Urinary bladder (tissue), 4 donors: ENCODE data around the gene KYAT1. TPM values are rescaled to one million over a fixed set of nuclear protein-coding genes. Genes with fewer than 3 reads are reported as not detected.
"Not testable (repeated sequence)": the region's sequence is repeated elsewhere in the genome, so short reads cannot be mapped to it uniquely, and the experiment has no call there.

Experiments
- DNase-seq: peaks from one replicate; pipeline ENCODE4 v3.0.0-alpha.2; 2015; ENCODE audit errors: extremely low spot score
- H3K27ac ChIP-seq: one replicate; pipeline ENCODE4 v1.5.1; 2013; ENCODE audit warnings: low read depth, mild to moderate bottlenecking, moderate library complexity
- H3K36me3 ChIP-seq: one replicate; pipeline ENCODE4 v1.6.1; 2013; ENCODE audit warnings: mild to moderate bottlenecking, moderate library complexity; ENCODE audit not compliant: insufficient read depth
- H3K4me1 ChIP-seq: one replicate; pipeline ENCODE4 v1.6.1; 2013; ENCODE audit warnings: mild to moderate bottlenecking, moderate library complexity; ENCODE audit not compliant: insufficient read depth
- H3K4me3 ChIP-seq: one replicate; pipeline ENCODE4 v1.5.1; 2013; ENCODE audit warnings: low read depth, low read length
- WGBS: extraction: QIAGEN DNeasy Blood & Tissue Kit; methylation state at CpG from one replicate; pipeline ENCODE4 v1.1.7; 2013; 5-methylcytosine and 5-hydroxymethylcytosine counted together
- polyA plus RNA-seq: library from polyadenylated mRNA; stranded (reverse); fragments of 200-250 nt; gene quantifications from one replicate; pipeline ENCODE4 v1.2.3, GENCODE V29; 2013
- total RNA-seq: library from RNA; depleted of rRNA; stranded (reverse); fragments of >200 nt; gene quantifications from one replicate; pipeline ENCODE4 v1.2.3, GENCODE V29; 2014
- donor health status: healthy with polysubstance abuse.
- donor health status: healthy.

KYAT1 gene
- total and polyA plus RNA-seq, 2 donors, result 5.4 to 7.8 TPM

DNA sequence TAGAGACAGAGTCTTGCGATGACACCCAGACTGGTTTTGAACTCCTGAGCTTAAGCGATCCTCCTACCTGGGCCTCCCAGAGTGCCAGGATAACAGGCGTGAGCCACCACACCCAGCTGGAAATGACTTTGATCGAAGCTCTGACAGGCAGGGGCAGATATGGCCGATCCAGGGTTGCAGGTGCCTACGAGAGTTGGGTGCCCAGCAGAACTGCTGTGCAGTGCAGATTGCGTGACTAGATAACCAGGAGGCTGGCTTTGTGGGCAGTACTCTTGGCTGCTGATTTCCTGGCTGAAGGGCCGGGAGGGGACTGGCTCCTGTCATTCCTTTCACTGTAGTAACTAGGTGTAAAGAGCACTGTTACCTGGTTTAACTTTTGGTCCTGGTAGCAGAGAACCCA is 82.9 kb downstream of the KYAT1 start:
- peaks cover 9% of the 10 kb centered on the region for H3K36me3 ChIP-seq
- H3K4me3 ChIP-seq, result no peak overlapping the region
- H3K4me1 ChIP-seq, result no peaks in the 10 kb centered on the region
- 92% methylated on average over 8 of the region's 8 CpGs for WGBS
- no peak overlapping the region for H3K27ac ChIP-seq
- no peak for DNase-seq

- 46% methylated on average over 2 of the region's 2 CpGs for WGBS
- not testable (repeated sequence) for H3K36me3 ChIP-seq, DNase-seq
Observed at GRCh38 chr9:128794961-128795360, 86.8 kb downstream of the KYAT1 start.

DNA sequence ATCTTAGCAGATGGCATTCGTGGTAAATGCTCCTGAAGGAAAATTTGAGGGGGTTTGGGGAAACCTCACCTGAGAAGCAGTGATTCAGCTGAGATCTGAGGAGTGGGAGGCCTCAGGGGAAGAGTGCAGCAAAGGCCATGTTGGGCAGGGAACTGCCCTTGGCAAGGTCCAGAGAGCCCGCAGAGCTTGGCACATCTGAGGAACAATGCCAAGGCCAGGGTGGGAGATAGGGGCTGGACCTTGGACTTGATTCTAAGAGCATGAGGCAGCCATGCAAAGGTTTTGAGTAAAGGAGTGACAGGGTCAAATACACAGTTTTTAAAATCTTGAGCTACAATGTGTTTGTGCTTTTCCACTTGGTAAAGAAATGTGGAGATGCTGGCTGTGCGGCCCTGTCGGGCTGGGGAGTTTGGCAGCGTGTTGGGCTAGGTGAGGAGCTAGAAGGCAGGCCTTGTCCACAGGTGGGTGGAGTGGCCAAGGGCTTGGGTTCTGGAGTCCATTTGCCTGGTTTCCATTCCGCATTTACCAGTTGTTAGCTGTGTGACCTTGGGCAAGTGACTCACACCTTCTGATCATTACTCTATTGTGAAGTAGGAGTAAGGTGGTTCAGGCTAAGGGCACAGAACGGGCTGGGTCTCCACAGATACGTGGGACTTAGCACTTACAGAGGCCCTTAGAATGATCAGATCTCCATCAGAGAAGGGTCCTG is 88.6 kb downstream of the KYAT1 start:
- Histone ChIP-seq H3K27ac (no peak overlapping the region), H3K4me1 (no peaks in the 10 kb centered on the region), H3K4me3 (no peak overlapping the region), H3K36me3 (peaks cover 5% of the 10 kb centered on the region)
- 92% methylated on average over 8 of the region's 8 CpGs for WGBS
- DNase-seq, result no peak

More at GRCh38 chr9:128794961-128795360, 86.8 kb downstream of the KYAT1 start:
- H3K27ac ChIP-seq, H3K4me1 ChIP-seq, H3K4me3 ChIP-seq: not testable (repeated sequence)

GRCh38 chr9:128792134-128792533 is 89.6 kb downstream of the KYAT1 start:
- Histone ChIP-seq H3K36me3 (peaks cover 3% of the 10 kb centered on the region), H3K4me1 (no peaks in the 10 kb centered on the region), H3K4me3 (no peak overlapping the region), H3K27ac (no peak overlapping the region)
- WGBS, result 96% methylated on average over 9 of the region's 9 CpGs
- DNase-seq, result no peak

DNA sequence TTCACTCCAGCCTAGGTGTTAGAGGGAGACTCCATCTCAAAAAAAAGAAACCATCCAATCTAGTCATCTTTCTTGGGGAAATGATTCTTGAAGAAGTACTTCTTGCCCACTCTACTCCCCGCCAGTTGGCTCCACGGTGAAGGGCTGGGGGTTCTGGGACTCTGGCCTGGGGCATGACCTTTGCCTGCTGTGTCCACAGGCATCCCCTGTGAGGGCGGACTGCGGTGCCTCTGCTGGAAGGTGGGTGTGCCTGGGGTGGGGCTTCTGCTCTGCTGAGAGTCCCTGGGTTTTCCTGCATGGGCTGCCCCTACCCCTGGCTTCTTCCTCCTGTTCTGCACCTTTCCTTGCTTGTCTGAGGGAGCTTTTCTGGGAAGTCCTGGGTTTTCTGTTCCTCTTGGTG is 91.2 kb downstream of the KYAT1 start:
- Histone ChIP-seq H3K27ac (no peak overlapping the region), H3K4me3 (no peak overlapping the region), H3K4me1 (no peaks in the 10 kb centered on the region), H3K36me3 (peaks cover 1% of the 10 kb centered on the region)
- no peak for DNase-seq
- 93% methylated on average over 4 of the region's 4 CpGs for WGBS

DNA sequence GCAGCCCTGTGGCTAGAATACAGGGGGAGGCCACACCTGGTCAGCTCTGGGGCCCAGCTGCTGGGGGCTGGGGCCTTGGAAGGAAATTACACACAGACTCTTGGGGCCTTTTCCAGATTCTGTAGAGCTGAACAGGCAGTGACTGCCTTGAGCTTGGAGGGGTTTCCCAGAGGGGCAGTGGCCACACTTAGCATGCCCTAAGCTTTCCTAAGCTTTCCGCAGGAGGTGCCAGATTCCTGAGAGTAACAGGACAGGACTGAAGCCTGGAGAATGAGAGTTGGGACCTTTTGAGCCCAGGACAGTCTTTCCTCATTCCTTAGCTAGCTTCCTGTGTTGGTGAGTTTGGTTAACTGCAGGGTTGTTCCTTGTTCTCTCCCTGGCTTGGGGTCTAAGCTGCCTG is 93.3 kb downstream of the KYAT1 start:
- H3K27ac ChIP-seq, result no peak overlapping the region
- peaks cover 1% of the 10 kb centered on the region for H3K36me3 ChIP-seq
- no peak for DNase-seq
- WGBS, result 90% methylated on average over 1 of the region's 1 CpG
- H3K4me1 ChIP-seq, result no peaks in the 10 kb centered on the region
- no peak overlapping the region for H3K4me3 ChIP-seq

DNA sequence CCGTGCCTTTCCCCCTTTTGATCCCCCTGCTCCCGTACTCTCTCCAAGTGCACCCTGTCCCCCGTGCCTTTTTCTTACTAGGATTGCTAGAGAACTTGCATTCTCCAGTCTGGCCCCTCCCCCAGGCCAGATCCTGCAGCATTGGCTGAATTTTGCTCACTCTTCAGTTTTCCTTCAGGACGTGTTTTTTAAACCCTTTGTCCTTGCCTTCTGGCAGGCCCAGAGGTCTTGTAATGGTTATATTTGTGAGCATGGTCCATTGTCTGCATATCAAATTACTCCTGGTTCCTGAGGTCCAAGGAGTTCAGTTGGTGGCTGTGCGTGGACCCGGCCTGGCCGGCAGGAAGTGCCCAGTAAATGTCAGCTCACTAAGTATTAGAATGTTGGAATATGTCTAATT is 94.1 kb downstream of the KYAT1 start:
- DNase-seq, result no peak
- peak overlapping the region; percentile 90 for H3K4me3 ChIP-seq
- WGBS, result 3% methylated on average over 7 of the region's 7 CpGs
- peaks cover 1% of the 10 kb centered on the region for H3K36me3 ChIP-seq
- no peaks in the 10 kb centered on the region for H3K4me1 ChIP-seq
- H3K27ac ChIP-seq, result peak overlapping the region; percentile 48

DNA sequence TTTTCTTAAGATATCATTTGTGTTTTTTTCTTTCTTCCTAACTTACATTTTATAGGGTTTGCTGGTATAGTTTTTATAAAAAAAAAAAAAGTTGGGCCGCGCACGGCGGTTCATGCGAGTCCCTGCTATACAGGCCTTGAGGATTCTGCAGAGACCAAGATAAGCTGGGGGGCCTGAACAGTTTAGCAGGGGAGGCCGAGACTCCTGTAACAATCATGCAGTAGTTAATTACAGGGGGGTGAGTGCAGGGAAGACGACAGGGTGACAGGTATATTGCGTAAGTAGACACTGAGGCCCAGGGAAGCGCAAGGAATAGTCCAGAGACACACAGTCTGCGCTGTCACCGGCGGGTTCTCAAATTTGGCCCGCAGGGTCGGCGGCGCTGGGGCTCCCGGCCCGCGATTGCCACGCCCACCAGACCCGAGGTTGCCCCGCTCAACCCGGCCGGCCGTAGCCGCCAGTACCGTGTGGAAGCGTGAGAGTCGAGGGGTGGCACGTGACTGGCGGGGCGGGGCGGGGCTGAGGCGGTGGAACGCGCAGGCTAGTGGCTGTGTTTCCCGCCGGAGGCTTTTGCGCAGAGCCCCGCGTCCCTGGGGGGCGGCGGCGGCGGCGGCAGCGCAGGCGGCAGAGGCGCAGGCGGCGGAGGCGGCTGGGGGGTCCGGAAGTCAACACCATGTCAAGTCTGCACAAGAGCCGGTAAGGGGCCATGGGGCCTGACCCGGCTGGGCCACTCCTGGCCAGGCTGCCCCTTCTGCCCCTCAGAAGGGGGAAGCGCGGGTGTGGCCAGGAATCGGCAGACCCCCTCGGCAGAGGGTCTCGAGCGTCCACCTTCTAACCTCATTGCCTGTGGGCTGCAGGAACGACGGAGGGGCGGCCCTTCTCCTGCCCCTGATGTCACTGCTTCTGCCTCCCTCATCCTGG is 94.8 kb downstream of the KYAT1 start, which contains the start of gene TBC1D13:
Gene TBC1D13, plus strand, starts transcription at position 573 of the 921 bp plus-strand sequence. Its CDS starts 101 bp downstream, at position 674.
- no peaks in the 10 kb centered on the region for H3K4me1 ChIP-seq
- H3K36me3 ChIP-seq, result no peaks in the 10 kb centered on the region
- peak within 1 kb of the TSS; percentile 86 for H3K27ac ChIP-seq
- DNase-seq, result peak; percentile 39
- WGBS, result 5% methylated on average over 63 of the region's 64 CpGs
- H3K4me3 ChIP-seq, result peak within 1 kb of the TSS; percentile 90

DNA sequence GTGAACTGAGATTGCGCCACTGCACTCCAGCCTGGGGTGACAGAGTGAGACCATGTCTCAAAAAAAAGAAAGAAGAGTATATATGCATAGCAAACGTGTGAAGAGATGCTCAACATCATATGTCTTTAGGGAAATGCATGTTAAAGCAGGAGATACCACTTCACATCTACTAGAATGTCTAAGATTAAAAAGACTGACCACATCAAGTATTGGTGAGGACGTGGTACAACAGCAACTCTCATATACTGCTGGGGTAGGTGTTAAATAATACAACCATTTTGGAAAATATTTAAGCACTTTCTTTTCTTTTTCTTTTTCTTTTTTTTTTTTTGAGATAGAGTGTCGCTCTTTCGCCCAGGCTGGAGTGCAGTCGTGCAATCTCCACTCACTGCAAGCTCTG is 96.3 kb downstream of the KYAT1 start:
- H3K4me1 ChIP-seq, result no peaks in the 10 kb centered on the region
- DNase-seq, result no peak
- WGBS, result 93% methylated on average over 6 of the region's 6 CpGs
- no peak overlapping the region for H3K4me3 ChIP-seq
- H3K27ac ChIP-seq, result no peak overlapping the region
- no peaks in the 10 kb centered on the region for H3K36me3 ChIP-seq

Other genes with a start within 250 kb of the KYAT1 start
- gene DYNC2I2, start 225.1 kb downstream of the KYAT1 start, total RNA-seq, result 26.9 TPM
- 30.3 TPM for gene DYNC2I2, start 225.1 kb downstream of the KYAT1 start, polyA plus RNA-seq
- 382 TPM for gene SET, start 192.7 kb downstream of the KYAT1 start, total RNA-seq
- gene SET, start 192.7 kb downstream of the KYAT1 start, polyA plus RNA-seq, result 157 TPM
- gene PKN3, start 179.4 kb downstream of the KYAT1 start, total RNA-seq, result 2.4 TPM
- gene PKN3, start 179.4 kb downstream of the KYAT1 start, polyA plus RNA-seq, result 9.5 TPM
- 6.3 TPM for gene ZDHHC12, start 157.8 kb downstream of the KYAT1 start, total RNA-seq
- gene ZDHHC12, start 157.8 kb downstream of the KYAT1 start, polyA plus RNA-seq, result 35.5 TPM
- 15.9 TPM for gene ZER1, start 110.0 kb downstream of the KYAT1 start, total RNA-seq
- 51.8 TPM for gene ZER1, start 110.0 kb downstream of the KYAT1 start, polyA plus RNA-seq
- 8.2 TPM for gene TBC1D13, start 94.7 kb downstream of the KYAT1 start, total RNA-seq
- 22.5 TPM for gene TBC1D13, start 94.7 kb downstream of the KYAT1 start, polyA plus RNA-seq
- gene ENDOG, start 63.5 kb downstream of the KYAT1 start, total RNA-seq, result 6.4 TPM
- gene ENDOG, start 63.5 kb downstream of the KYAT1 start, polyA plus RNA-seq, result 20.7 TPM
- 10.6 TPM for gene SPOUT1, start 52.2 kb downstream of the KYAT1 start, total RNA-seq
- gene SPOUT1, start 52.2 kb downstream of the KYAT1 start, polyA plus RNA-seq, result 22.4 TPM
- gene LRRC8A, start 183 bp upstream of the KYAT1 start, total RNA-seq, result 17.1 TPM
- gene LRRC8A, start 183 bp upstream of the KYAT1 start, polyA plus RNA-seq, result 62.3 TPM
- gene PHYHD1, start 39.0 kb upstream of the KYAT1 start, total RNA-seq, result 16.8 TPM
- 34.8 TPM for gene PHYHD1, start 39.0 kb upstream of the KYAT1 start, polyA plus RNA-seq
- 11.3 TPM for gene DOLK, start 65.7 kb upstream of the KYAT1 start, total RNA-seq
- 16.4 TPM for gene DOLK, start 65.7 kb upstream of the KYAT1 start, polyA plus RNA-seq
- 43.1 TPM for gene NUP188, start 65.7 kb upstream of the KYAT1 start, total RNA-seq
- 20.3 TPM for gene NUP188, start 65.7 kb upstream of the KYAT1 start, polyA plus RNA-seq
- 49.6 TPM for gene SH3GLB2, start 146.4 kb upstream of the KYAT1 start, total RNA-seq
- gene SH3GLB2, start 146.4 kb upstream of the KYAT1 start, polyA plus RNA-seq, result 119 TPM
- 16.4 TPM for gene MIGA2, start 154.7 kb upstream of the KYAT1 start, total RNA-seq
- 34.5 TPM for gene MIGA2, start 154.7 kb upstream of the KYAT1 start, polyA plus RNA-seq
- 9.0 TPM for gene DOLPP1, start 199.2 kb upstream of the KYAT1 start, total RNA-seq
- gene DOLPP1, start 199.2 kb upstream of the KYAT1 start, polyA plus RNA-seq, result 10.5 TPM
- gene CRAT, start 228.8 kb upstream of the KYAT1 start, total RNA-seq, result 15.0 TPM
- 70.7 TPM for gene CRAT, start 228.8 kb upstream of the KYAT1 start, polyA plus RNA-seq
- 48.5 TPM for gene PTPA, start 229.5 kb upstream of the KYAT1 start, total RNA-seq
- gene PTPA, start 229.5 kb upstream of the KYAT1 start, polyA plus RNA-seq, result 125 TPM